Heart right ventricle (tissue), 16 donors: ENCODE data around the gene CCDC71. TPM values are rescaled to one million over a fixed set of nuclear protein-coding genes. Genes with fewer than 3 reads are reported as not detected.

Source experiments
- ATAC-seq, 8 donors: fragments of 200-7000 bp; cut with Tn5 transposase; one replicate each; pipeline ENCODE4 v1.9.1; 2020; ENCODE audit warnings: mild to moderate bottlenecking in 8 of 8, moderate library complexity in 8 of 8, moderate number of reproducible peaks in 1 of 8
- DNase-seq, 2 donors: peaks; one replicate each; pipeline ENCODE4 v3.0.0-alpha.2; 2020
- H3K27ac ChIP-seq, 10 donors: fragments of 200-600 bp; sonication (generic) in 2 of 10; one replicate each; pipeline versions ENCODE4 v1.5.0 to v1.8.0; 2020 to 2022; ENCODE audit warnings: mild to moderate bottlenecking in 3 of 10
- H3K27me3 ChIP-seq, 7 donors: fragments of 200-600 bp; one replicate each; pipeline ENCODE4 v1.8.0; 2021 to 2022; ENCODE audit warnings: mild to moderate bottlenecking in 2 of 7
- H3K36me3 ChIP-seq, 9 donors: fragments of 200-600 bp; sonication (generic) in 1 of 9; one replicate each; pipeline versions ENCODE4 v1.5.0 to v1.8.0; 2020 to 2022; ENCODE audit warnings: mild to moderate bottlenecking in 2 of 9
- H3K4me1 ChIP-seq, 9 donors: fragments of 200-600 bp; sonication (generic) in 1 of 9; one replicate each; pipeline versions ENCODE4 v1.5.0 to v1.8.0; 2020 to 2022; ENCODE audit warnings: mild to moderate bottlenecking in 4 of 9
- H3K4me3 ChIP-seq, 10 donors: fragments of 200-600 bp; sonication (generic) in 2 of 10; one replicate each; pipeline versions ENCODE4 v1.5.0 to v1.8.0; 2020 to 2022; ENCODE audit warnings: mild to moderate bottlenecking in 7 of 10, moderate library complexity in 2 of 10
- H3K9me3 ChIP-seq, 11 donors: fragments of 200-600 bp in 10 of 11; sonication (generic) in 2 of 11; one replicate each; pipeline versions ENCODE4 v1.5.0 to v1.8.0; 2013 to 2022; ENCODE audit warnings: mild to moderate bottlenecking in 2 of 11, control low read depth in 1 of 11, moderate library complexity in 1 of 11
- CTCF ChIP-seq, 9 donors: fragments of 200-600 bp; sonication (generic) in 2 of 9; IDR thresholded peaks; one replicate each; pipeline versions ENCODE4 v1.5.0 to v1.8.0; 2021 to 2022; ENCODE audit warnings: antibody characterized with exemption in 9 of 9, mild to moderate bottlenecking in 5 of 9, moderate library complexity in 1 of 9
- WGBS, 2 donors: extraction: QIAGEN DNeasy Blood & Tissue Kit; methylation state at CpG; one replicate each; pipeline ENCODE4 v1.1.7; 2013; ENCODE audit warnings: inconsistent platforms in 1 of 2; 5-methylcytosine and 5-hydroxymethylcytosine counted together
- intact Hi-C, 10 donors: fragments of 100-400 bp; cut with DNase I; formaldehyde crosslinking; loops; one replicate each; pipeline versions ENCODE4 v1.11.1 to v1.14.2; 2022
- polyA plus RNA-seq, 2 donors: library from polyadenylated mRNA; stranded (reverse); fragments of 200-250 nt; gene quantifications; one replicate each; pipeline ENCODE4 v1.2.3, GENCODE V29; 2013
- total RNA-seq, 10 donors: library from RNA; stranded (reverse); fragmentation: NEBNext Ultra II Directional in 3 of 10; extraction: Animal tissue kit (Norgen Biotek cat#: 25700) in 3 of 10; gene quantifications; one replicate each; pipeline versions ENCODE4 v1.2.1 to v1.2.4, GENCODE V29; 2021 to 2023
- donor health status: Arrhythmogenic right ventricular cardiomyopathy.
- donor health status: ischemic (EF 13 %, LVEDD 7.1; RV severe dilation, severe dysfunction).
- donor health status: healthy with polysubstance abuse.
- donor health status: DM: no; HTN: yes; CAD: no.
- donor health status: DM: no; HTN: no; CAD: no.
- donor health status: ischemic (EF 25% LVEDD 6.9; RV normal size, moderate dysfunction).
- donor health status: ischemic (EF 25% LVEDD 5.7; RV mildly dilated, moderate dysfunction).
- donor health status: healthy.
- donor health status: DM: yes; HTN: yes; CAD: no.
- donor health status: Ischemic cardiomyopathy.
- donor health status: ischemic (EF 35%, LVEDD 5.7; RV mildly dilated, moderate dysfunction).
- donor health status: nonischemic (EF 11% LVEDD 7.7; RV severe dilation, severe dysfunction).
- donor health status: DM: yes; HTN: yes; CAD: no.
- donor health status: PGD.
- donor health status: ischemic (EF 29% LVEDD 5.4; RV normal size, mild dysfunction).
- donor health status: nonischemic (EF 23%, LVEDD 6.1; RV moderate dilation, normal function).

The CCDC71 gene
- total and polyA plus RNA-seq, 12 donors: 7.2 to 16.9 (median 12.3) TPM

- no peak for ATAC-seq
- no peak for DNase-seq
- intact Hi-C loops: loop anchor here in 2 of 10 donors (10.0 kb wide), 2 partner anchors 98 to 268 kb away; partner anchors contain the start of gene C3orf62 (in 1 of the 2)
- Histone ChIP-seq H3K4me1 (peaks cover 25 to 75% (median 62%) of the 10 kb centered on the region in 9 donors), H3K27ac (peak overlapping the region in 6 of 10 donors; percentile 22 to 99 (median 46)), H3K9me3 (no peaks in the 10 kb centered on the region), H3K36me3 (peaks cover 0 to 52% (median 17%) of the 10 kb centered on the region in 9 donors), H3K27me3 (no peaks in the 10 kb centered on the region), H3K4me3 (no peak overlapping the region)
- 68 to 72% methylated on average over 2 of the region's 2 CpGs for WGBS, 2 donors
- no peak for TF ChIP-seq CTCF (IDR thresholded peaks at IDR 0.05)
These were observed 10.9 kb upstream of the CCDC71 start for GRCh38 chr3:49177073-49177472.

- no peak for TF ChIP-seq CTCF (IDR thresholded peaks at IDR 0.05)
- Histone ChIP-seq H3K9me3 (no peaks in the 10 kb centered on the region), H3K36me3 (peaks cover 0 to 52% (median 17%) of the 10 kb centered on the region in 9 donors), H3K4me3 (no peak overlapping the region), H3K27me3 (no peaks in the 10 kb centered on the region), H3K4me1 (peaks cover 25 to 83% (median 71%) of the 10 kb centered on the region in 9 donors), H3K27ac (peak overlapping the region in 7 of 10 donors; percentile 45 to 100 (median 97))
- no peak for DNase-seq
- intact Hi-C loops: loop anchor here in 2 of 10 donors (10.0 kb wide), 2 partner anchors 99 to 269 kb away; partner anchors contain the start of gene C3orf62 (in 1 of the 2)
- 79% methylated on average over 8 of the region's 8 CpGs for WGBS, 2 donors
- no peak for ATAC-seq
These were observed 9.4 kb upstream of the CCDC71 start for GRCh38 chr3:49175530-49175929.

GRCh38 chr3:49174397-49174985 is 8.4 kb upstream of the CCDC71 start:
- Histone ChIP-seq H3K27ac (peak overlapping the region in 9 of 10 donors; percentile 81 to 100 (median 95)), H3K4me3 (peak overlapping the region in 7 of 10 donors; percentile 68 to 100 (median 84)), H3K9me3 (no peaks in the 10 kb centered on the region), H3K4me1 (peaks cover 25 to 86% (median 73%) of the 10 kb centered on the region in 9 donors), H3K36me3 (peaks cover 0 to 52% (median 17%) of the 10 kb centered on the region in 9 donors), H3K27me3 (no peaks in the 10 kb centered on the region)
- no peak for DNase-seq
- no peak for ATAC-seq
- TF ChIP-seq CTCF (IDR thresholded peaks at IDR 0.05): no peak
- 78 to 79% methylated on average over 9 of the region's 9 CpGs for WGBS, 2 donors
- intact Hi-C loops: loop anchor here in 9 of 10 donors (5.0 to 10.0 kb wide), 9 partner anchors 42 to 273 kb away; partner anchors contain the start of genes C3orf62 (in 6 of the 9), USP4 (in 3 of the 9) and LAMB2 (in 1 of the 9)

GRCh38 chr3:49173792-49174170 is 7.7 kb upstream of the CCDC71 start:
- peak; percentile 5 to 39 (median 24) for ATAC-seq
- H3K36me3 ChIP-seq: peaks cover 0 to 49% (median 17%) of the 10 kb centered on the region in 9 donors
- DNase-seq: peak; percentile 43 to 66
- H3K27me3 ChIP-seq: no peaks in the 10 kb centered on the region
- H3K4me3 ChIP-seq: peak overlapping the region in 9 of 10 donors; percentile 10 to 100 (median 84)
- intact Hi-C loops: loop anchor here in 9 of 10 donors (2.0 to 10.0 kb wide), 10 partner anchors 41 to 274 kb away; partner anchors contain the start of genes C3orf62 (in 7 of the 9), USP4 (in 3 of the 9) and LAMB2 (in 1 of the 9)
- no peak for TF ChIP-seq CTCF (IDR thresholded peaks at IDR 0.05)
- H3K9me3 ChIP-seq: no peaks in the 10 kb centered on the region
- H3K27ac ChIP-seq: peak overlapping the region; percentile 81 to 100 (median 94)
- peaks cover 25 to 79% (median 73%) of the 10 kb centered on the region in 9 donors for H3K4me1 ChIP-seq
- 9% methylated on average over 4 of the region's 4 CpGs for WGBS, 2 donors
